Activated CD4-positive, alpha-beta T cell treated with anti-CD3 and anti-CD28 coated beads, Interleukin-2, Interleukin-6, amounts not matched to agents 100 ng/mL and 50 ng/mL, durations not matched to agents 16 hours and 8 hours (primary cell): ENCODE measurements around the gene NUP37.
"Not testable (repeated sequence)": the region's sequence is repeated elsewhere in the genome, so short reads cannot be mapped to it uniquely, and the experiment has no call there.

Source experiments
- DNase-seq: peaks from one replicate; pipeline ENCODE4 v3.0.0-alpha.2; 2020

The NUP37 gene, protein sequence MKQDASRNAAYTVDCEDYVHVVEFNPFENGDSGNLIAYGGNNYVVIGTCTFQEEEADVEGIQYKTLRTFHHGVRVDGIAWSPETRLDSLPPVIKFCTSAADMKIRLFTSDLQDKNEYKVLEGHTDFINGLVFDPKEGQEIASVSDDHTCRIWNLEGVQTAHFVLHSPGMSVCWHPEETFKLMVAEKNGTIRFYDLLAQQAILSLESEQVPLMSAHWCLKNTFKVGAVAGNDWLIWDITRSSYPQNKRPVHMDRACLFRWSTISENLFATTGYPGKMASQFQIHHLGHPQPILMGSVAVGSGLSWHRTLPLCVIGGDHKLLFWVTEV

DNA sequence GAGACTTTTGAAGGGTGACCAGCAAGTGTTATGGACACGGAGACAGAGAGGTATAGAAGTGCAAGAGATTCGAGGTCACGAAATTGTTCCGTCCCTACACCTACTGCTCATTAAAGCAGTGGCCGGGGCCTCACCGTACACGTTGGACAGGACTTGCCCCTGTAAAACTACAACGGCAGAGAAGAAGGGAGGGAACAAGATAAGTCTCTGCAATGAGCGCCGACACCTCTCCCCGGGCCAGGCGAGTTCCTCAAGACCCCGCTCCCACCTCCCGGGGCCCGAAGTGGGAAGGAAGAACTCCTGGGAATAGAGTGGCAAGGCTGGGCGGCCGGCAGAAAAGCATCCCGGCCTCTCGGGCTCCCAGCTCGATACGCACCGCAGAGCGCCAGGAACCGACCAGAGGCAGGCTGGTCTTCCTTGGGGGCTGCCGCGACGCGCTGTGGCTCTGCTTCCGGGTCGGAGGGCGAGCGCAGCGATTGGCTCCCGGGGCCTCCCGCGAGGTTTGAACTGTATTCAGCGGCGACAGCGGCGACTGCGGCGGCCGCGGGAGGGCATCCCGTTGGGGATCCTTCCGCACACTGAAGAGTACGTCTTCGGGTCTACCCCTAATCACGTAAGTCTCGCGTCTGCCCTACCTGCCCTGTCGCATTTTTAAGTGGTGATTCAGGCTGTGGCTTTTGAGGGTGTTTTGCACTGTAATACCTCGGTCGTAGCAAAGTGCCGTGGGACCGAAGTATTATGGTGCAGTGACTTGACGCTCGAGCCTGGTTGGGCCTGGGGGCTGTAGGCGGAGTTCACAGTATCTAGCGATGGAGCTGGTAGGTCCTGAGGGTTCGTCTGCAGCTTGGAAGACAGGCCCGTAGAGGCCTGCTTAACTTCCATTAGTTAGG lies at the start of gene NUP37, which contains the start of gene PARPBP:
NUP37 (minus strand) TSS at position 441 of the 890 bp plus-strand sequence. CDS start 1,596 bp downstream, outside the sequence.
PARPBP (plus strand) TSS at position 510 of the 890 bp plus-strand sequence. CDS start 3,706 bp downstream, outside the sequence.
- peak; percentile 96 for DNase-seq

DNA sequence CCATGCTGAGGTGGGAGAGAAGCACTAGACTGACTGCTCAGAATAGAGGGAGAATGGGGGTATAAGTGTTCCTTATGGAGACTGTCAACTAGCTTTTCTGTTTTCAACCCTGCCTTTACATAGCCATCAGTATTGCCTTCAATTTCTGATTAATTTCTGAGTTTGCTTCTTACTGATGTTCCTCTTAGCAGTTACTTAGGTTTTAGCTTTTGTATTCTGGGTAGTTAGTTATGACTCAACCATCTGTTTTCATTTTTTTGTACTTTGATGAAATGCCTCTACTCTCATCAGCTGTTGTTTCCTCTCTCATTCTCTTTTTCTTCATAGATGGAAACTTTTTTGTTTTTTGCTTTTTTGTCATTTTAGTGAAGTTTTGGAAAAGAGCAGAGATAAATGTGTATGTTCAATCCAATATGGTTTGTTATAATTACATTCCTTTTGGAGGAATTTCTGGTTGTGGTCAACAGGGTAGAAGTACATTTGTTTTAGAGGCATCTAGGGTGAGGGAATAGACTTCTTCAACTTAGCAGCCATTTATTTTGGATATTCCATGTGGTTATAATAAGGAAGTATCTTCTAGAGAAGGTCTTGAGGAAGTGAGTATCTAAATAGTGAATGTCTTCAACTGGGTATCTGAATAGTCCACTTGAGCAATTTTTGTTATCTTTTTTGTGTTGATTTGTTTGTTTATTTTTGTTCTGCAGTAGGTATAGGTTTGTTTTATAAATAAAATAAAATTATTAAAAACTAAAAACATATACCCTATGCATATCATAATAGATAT lies 48.1 kb upstream of the NUP37 start:
- peak; percentile 50 for DNase-seq

DNA sequence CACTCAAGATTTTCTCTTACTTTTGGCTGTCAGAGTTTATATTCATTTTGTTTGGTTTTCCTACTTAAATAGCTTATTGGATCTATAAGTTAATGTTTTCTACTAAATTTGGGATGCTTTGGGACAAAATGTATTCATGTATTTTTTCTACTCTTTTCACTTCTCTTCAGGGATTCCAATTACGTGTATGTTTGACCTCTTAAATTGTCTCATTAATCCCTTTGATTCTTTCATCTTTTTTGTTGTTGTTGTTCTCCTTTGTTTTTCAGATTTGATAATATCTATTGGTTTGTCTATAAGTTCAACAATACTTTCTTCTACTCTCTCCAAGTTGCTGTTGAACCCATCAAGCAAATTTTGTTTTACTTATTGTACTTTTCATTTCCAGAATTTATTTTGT lies 43.5 kb upstream of the NUP37 start:
- no peak for DNase-seq

DNA sequence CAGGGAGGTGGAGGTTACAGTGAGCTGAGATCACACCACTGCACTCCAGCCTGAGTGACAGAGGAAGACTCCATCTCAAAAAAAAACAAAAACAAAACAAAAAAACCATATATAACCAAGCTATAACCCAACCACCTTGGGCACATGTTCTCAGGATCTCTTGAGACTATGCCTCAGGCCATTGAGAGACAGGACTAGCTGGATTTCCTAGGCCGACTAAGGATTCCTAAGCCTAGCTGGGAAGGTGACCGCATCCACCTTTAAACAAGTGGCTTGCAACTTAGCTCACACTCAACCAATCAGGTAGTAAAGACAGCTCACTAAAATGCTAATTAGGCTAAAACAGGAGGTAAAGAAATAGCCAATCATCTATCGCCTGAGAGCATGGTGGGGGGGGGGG lies 35.3 kb upstream of the NUP37 start:
- not testable (repeated sequence) for DNase-seq

DNA sequence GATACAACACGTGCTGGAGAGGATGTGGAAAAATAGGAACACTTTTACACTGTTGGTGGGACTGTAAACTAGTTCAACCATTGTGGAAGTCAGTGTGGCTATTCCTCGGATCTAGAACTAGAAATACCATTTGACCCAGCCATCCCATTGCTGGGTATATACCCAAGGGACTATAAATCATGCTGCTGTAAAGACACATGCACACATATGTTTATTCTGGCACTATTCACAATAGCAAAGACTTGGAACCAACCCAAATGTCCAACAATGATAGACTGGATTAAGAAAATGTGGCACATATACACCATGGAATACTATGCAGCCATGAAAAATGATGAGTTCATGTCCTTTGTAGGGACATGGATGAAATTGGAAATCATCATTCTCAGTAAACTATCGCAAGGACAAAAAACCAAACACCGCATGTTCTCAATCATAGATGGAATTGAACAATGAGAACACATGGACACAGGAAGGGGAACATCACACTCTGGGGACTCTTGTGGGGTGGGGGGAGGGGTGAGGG lies 27.2 kb upstream of the NUP37 start:
- DNase-seq, result not testable (repeated sequence)

DNA sequence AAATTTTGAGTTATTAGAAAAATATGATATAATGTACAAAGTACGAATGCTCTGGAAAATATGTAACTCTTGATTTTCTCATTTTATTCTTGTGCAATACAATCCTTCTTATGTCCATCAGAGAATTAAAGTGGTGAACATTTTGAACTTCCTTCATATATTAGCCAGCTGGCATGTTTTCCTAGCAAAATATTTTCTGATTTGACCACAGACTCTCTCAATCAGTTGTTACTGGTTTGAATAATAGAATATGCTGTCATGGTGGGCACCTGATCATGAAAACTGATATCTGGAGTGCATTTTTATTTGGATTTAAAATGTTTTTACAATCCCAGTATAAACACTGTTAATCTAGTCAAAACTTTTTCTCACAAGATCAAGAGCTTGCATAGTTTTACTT lies 24.3 kb upstream of the NUP37 start:
- DNase-seq, result no peak

DNA sequence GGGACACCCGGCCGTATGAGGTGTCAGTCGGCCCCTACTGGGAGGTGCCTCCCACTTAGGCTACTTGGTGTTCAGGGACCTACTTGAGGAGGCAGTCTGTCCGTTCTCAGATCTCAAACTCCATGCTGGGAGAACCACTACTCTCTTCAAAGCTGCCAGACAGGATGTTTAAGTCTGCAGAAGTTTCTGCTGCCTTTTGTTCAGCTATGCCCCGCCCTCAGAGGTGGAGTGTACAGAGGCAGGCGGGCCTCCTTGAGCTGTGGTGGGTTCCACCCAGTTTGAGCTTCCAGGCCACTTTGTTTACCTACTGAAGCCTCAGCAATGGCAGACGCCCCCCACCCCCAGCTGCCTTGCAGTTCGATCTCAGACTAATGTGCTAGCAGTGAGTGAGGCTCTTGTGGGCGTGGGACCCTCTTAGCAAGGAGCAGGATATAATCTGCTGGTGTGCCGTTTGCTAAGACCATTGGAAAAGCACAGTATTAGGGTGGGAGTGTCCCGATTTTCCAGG lies 23.0 kb upstream of the NUP37 start:
- not testable (repeated sequence) for DNase-seq

DNA sequence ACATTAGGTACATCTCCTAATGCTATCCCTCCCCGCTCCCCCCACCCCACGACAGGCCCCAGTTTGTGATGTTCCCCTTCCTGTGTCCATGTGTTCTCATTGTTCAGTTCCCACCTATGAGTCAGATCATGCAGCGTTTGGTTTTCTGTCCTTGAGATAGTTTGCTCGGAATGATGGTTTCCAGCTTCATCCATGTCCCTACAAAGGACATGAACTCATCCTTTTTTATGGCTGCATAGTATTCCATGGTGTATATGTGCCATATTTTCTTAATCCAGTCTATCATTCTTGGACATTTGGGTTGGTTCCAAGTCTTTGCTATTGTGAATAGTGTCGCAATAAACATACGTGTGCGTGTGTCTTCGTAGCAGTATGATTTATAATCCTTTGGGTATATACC lies 17.7 kb upstream of the NUP37 start:
- DNase-seq, result not testable (repeated sequence)

DNA sequence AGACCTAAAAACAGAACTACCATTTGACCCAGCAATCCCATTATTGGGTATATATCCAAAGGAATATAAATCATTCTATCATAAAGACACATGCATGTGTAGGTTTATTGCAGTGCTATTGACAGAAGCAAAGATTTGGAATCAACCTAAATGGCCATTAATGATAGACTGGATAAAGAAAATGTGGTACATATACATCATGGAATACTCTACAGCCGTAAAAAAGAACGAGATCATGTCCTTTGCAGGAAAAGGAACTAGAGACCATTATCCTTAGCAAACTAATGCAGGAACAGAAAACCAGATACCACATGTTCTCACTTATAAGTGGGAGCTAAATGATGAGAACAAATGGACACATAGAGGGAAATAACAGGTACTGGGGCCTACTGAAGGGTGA lies 11.5 kb upstream of the NUP37 start:
- not testable (repeated sequence) for DNase-seq

DNA sequence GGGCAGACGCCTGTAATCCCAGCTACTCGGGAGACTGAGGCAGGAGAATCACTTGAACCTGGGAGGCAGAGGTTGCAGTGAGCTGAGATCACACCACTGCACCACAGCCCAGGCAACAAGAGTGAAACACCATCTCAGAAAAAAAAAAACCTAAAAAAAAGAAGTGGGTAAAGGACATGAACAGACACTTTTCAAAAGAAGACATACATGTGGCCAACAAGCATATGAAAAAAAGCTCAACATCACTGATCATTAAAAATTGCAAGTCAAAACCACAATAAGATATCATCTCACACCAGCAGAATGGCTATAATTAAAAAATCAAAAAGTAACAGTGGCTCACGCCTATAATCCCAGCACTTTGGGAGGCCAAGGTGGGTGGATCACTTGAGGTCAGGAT lies 10.8 kb upstream of the NUP37 start:
- DNase-seq, result not testable (repeated sequence)

DNA sequence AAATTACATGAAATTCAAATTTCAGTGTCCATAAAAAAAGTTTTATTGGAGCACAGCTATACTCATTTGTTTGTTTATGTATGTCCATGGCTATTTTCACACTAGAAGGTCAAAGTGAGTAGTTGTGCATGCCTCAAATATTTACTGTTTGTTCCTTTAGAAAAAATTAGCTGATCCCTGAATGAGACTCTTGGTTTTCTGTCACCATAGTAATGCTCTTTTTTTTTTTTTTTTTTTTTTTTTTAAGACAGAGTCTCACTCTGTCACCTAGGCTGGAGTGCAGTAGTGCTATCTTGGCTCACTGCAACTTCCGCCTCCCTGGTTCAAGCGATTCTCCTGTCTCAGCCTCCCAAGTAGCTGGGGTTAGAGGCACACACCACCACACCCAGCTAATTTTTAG lies 1.4 kb upstream of the NUP37 start:
- DNase-seq, result not testable (repeated sequence)

DNA sequence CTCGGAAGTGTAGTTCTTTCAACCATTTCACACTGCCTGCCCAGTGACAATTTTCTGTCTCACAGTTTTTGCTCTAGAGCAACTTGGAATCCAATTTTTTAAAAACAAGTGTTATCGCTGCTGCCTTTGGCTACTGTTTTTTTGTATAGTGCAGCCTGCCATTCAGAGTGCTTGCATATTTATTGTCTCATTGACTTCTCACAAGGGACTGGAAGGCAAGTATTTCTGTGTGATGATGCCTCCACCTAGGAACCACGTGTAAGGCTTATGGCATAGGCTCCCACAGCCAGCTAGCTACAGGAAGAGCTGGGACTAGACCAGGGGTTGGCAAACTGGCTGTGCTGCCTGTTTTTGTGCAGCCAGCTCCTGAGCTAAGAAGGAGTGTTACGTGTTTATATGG lies 972 bp upstream of the NUP37 start:
- peak; percentile 33 for DNase-seq

DNA sequence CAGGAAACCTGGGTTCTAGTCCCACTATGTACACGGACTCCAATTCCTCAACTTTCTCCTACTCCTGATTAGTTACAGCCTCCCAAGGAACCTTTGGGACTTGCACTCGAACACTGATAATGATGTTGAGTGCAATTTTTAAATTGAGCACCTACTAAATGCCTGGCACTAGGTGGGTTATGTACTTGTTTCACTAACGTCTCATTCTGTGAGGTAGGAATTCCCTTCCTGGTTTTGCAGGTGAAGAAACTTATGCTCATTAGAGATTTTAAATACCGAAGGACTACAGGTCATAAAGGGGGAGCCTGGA lies 605 bp upstream of the NUP37 start:
- DNase-seq, result no peak

DNA sequence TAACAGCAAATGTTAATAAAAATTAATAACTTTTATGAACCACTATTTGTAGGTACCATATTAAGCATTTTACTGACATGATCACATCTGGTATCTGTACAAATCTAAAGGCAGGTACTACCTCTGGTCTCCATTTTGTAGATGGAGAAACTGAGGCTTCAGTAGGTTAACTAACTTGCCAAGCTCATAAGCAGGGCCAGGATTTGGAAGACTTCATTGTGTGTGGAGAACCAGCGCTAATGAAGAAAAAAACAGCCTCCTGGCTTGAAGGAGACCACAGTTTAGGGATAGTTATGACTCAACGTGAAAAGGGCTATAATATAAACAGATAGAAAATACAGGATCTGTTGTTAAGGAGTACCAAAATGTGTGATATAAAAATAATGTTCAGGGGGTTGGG lies 1.0 kb downstream of the NUP37 start:
- no peak for DNase-seq

DNA sequence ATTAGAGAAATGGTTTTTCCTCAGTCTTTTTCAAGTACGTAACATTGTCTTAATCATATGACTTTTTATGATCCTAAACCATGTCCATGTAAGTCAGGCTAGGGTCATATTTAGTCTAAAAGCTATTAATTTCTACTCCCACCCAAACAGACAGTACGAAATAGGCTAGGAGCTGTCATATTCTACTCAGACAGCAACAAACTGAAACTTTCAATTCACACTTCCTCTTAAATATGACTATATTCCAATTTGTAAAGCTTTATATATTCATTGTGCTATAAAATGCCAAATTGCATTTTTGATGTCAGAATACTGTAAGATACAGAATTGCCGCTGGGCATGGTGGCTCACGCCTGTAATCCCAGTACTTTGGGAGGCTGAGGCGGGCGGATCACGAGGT lies 3.5 kb downstream of the NUP37 start:
- DNase-seq, result no peak

DNA sequence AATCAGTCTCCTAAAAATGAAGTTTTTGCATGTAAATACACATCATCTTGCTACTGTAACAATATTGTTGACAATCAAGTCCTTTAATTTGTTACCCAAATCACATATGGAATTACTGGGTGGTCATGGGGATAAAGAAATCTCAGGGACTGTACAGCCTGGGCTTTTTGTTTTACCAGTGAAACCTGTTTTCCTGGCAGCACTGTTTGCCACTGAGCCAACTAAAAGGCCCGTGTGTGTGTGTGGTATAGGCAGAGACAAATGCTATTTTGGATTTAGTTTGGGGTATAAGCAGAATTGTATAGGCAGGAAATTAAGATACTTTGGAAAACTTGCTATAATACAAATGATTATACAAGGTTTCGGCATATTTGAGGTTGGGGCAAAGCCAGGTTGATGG lies 5.7 kb downstream of the NUP37 start:
- DNase-seq, result no peak

DNA sequence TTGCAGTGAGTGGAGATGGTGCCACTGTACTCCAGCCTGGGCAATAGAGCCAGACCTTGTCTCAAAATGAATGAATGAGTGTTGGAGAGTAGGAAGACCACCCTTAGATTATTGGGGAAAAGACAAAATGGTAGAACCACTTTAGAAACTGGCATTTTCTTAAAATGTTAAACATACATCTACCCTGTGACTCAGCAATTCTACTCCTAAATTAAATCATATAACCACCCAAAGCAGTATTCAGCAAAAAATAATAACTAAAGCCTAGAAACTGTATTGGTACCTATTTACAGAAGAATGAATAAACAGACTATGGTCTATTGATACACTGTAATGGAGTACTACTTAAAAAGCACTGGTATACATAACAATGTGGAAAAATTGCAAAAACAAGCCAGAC lies 9.1 kb downstream of the NUP37 start:
- DNase-seq, result no peak

DNA sequence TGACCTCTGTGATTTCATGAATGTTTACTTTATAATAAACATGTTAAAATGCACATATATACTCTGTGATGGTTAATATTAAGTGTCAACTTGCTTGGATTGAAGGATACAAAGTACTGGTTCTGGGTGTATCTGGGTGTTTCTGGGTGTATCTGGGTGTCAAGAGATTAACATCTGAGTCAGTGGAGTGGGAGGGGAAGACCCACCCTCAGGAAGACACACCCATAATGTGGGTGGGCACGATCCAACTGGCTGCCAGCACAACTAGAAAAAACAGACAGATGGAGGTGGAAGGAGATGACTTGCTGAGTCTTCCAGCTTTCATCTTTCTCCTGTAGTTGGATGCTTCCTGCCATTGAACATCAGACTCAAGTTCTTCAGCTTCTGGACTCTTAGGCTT lies 11.9 kb downstream of the NUP37 start:
- DNase-seq, result no peak

DNA sequence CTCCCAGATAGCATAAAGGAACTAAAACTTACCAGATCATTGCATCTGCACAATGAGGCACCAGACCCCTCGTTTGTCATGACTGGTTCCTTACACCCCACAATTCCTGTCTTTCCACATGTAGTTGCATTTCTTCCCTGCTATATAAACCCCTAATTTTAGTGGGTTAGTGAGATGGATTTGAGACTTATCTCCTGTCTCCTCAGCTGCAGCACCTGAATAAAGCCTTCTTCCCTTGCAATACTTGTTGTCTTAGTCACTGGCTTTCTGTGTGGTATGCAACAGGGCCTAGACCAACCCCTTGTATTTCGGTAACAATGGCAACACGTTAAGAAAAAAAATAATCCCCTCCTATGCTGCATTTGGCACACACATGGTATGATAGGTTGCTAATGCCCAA lies 13.0 kb downstream of the NUP37 start:
- no peak for DNase-seq

DNA sequence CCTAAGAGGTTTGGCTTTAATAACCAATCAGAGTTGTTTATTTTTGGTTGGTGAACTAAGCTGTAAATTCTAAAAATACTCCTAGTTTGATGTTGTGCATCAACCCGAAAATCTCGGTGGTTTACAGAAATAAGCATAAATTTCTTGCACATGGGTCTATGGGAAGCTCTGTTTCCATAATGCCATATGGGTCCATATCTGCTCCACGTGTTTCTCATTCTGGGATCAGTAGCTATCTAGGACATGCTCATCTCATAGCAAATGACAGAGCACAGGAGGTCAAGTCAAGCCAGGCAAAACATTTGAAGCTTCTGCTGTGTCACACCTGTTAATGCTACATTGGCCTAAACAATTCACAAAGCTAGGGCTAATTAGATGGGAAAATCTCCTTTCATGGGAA lies 23.1 kb downstream of the NUP37 start:
- DNase-seq, result no peak

DNA sequence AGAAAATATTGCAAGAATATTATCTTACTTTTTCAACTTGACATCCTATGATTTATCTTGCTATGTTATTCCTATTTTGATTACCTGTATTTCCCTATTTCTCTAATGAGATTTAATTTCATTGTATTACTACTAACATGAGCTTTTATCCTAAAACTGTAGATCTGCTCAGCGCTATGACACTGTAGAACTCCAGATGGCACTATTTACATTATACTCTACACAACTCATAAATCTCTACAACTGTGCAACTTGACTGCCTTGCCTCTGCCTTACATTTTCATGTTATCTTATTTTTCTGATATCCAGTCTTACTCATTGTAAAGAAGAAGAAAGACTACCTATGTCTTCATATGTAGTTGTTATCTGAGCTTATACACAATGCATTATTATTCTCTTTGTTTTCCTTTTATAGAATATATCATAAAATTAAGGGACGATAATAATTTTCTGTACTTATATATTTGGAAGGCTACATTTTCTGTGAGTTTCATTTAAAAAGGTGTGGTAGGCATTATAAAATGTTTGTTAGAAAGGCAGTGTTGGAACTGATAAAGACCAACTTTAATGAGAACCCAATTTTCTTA lies 24.1 kb downstream of the NUP37 start:
- DNase-seq, result peak; percentile 22

DNA sequence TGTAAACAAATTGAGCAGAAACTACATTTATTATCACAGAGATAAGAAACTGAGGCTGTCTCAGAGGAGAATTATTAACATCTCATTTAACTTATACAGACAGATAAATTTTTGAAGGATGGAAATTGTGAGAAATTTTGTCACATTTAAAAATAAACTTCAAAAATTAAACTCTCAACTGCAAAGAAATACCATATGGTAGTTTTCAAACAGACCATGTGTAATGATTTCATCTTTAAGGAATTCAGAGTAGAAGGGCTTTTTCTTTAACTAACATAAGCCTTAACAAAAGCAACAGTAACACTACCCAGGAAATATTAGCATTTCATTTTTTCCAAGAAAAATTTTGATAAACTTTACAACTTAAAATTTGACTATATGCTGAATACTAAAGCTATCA lies 26.6 kb downstream of the NUP37 start:
- no peak for DNase-seq
